ENCODE measurements around the gene MAP4K2.
"Not testable (repeated sequence)": the region's sequence is repeated elsewhere in the genome, so short reads cannot be mapped to it uniquely, and the experiment has no call there.

The MAP4K2 gene

DNA sequence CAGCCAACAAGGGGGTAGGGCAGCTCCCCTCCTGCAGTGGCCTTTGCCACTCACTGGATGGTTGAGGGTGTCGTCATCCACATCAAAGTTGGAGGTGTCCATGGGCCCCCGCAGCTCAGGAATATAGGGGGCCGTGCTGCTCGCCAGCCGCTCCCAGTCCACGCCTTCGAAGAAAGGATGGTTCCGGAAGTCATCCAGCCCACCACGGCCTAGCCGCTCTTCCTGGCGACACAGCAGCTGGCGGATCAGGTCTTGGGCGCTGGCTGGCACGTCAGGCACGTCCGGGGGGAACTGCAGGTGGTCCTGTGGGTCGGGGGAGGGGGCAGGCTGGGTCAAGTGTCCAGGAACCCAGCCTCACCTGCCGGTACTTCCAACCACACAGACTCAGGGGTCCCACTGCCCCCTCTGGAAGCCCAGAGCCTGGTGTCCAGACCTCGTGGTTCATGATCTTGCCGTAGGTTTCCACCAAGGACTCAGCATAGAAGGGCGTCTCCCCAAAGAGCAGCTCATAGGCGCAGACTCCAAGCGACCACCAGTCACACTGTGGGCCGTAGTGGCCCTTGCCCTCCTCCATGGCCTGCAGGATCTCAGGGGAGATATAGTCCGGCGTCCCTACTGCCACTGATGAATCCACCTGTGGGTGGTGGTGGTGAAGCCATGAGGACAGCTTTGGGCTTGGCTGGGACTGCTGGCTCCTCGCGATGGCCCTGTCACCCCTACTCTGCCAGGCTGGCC lies 35.8 kb upstream of the MAP4K2 start:
- DNase-seq = no peak

DNA sequence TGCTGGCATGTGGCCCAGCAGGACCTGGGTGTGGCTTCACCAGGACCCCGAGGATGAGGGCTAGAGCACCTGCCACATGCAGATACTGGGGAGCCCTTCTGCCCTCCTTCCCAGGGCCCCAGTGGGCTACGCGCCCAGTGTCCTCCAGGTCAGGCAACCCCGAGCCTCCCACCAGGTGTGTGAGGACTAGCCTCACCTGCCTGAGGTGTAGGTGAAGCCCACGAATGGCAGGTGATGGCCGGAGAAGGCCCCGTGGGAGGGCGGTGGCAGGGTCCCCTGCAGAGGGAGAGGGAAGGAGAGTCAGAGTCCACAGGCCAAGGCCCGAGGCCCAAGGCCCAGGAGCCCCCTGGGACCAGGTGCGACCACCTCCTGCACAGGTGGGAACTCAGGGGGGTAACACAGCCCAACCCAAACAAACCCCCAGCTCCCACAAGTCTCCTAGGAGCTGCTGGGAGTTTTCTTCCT lies 34.9 kb upstream of the MAP4K2 start:
- DNase-seq = no peak

DNA sequence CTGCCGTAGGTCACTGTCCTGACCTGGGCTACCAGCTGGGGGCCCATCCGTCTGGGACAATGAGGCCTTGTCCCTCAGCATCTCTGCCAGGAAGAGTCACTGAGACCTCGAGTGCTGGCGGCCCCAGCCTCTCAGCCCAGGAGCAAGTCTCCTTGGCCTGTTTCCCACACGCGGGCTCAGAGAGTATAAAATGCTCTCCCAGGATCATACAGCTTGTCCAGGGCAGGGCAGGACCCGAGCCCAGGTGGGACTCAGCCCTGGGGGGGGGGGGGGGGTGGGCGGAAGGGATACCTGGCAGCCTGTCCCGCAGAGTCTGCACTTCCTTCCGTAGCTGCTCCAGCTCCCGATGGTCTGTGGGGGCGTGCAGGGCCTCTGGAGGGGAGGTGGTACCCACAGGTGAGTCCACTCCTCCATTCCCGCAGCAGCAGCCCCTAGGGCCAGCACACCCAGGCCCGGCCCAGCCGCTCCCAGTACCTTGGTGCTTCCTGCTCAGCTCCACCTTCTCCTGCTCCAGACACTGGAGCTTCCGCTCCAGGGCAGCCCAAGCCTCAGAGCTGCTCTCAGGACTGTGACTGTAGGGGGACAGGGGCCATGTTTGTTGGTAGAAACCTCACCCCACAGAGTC lies 33.5 kb upstream of the MAP4K2 start:
- no peak for DNase-seq

DNA sequence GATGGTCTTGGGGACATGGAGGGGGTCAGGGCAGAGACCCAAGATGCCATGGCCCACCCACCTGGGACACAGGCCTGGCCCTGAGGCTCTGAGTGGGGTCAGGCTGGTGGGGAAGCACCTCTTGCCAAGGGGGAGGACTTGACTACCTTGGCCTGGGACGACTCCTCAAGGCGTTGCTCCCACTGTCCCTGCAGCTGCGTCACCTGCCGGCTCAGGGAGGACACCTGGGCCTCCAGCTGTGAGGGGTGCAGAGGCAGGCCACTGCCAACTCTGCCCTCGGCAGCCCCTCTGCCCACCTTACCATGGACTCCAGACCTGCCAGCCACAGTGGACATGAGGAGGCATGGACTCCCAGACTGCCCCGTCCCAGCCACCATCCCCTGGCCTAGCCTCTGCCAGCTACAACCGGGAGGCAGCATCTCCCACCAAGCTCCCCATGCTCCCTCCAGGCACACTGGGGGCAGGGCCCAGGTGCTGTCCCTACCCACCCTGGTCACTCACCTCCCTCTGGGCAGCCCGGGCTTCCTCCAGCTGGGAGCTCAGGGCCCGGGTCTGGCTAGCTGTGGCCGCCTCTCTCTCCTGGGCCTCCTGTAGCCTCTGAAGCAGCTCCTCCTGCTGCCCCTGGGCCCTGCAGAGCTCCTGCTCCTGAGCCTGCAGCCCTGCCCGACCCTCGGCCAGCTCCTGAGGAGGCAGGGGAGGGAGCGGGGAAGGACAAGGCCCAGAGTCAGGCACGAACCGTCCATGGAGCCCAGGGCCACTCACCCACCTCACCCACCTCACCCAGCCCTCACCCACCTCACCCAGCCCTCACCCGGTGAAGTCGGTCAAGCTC lies 32.8 kb upstream of the MAP4K2 start:
- no peak for DNase-seq

DNA sequence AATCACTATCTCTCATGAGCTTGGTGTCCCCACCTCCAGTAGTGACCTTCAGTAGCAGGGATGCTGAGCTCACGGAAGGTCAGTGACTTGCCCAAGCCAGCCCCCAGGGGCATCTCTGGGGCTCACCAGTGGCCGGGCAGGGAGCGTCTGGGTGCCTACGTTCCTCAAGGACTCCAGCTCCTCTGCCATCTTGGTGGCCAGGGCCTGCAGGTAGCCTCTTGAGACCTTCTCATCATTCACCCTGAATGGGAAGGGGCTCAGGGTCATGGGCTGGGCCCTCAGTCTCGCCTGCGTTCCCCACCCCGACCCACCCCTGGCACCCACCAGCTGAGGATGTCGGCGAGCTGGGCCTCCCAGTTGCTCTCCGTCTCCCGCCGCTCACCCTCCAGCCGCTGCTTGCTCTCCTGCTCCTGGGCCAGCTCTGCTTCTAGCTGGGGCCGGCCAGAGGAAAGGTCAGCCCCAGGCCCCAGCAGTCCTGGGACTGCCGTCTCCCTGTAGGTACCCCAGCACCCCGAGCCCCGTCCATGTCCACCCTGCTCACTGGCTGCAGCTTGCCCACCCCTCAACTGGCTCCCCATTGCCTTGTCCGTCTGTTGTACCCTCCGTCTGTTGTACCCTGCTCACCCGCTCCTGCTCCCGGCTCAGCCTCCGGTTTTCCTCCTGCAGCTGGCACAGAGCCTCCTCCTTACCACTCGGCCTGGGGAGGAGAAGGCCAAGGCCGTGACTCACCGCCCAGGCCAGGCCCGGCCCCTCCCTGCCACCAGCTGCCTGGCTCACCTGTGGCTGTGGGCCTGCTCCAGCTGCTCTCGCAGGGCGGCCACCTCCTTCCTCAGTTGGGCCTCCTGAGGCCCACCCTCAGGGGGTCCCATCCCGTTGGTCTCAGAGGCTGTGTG lies 32.0 kb upstream of the MAP4K2 start:
- no peak for DNase-seq

DNA sequence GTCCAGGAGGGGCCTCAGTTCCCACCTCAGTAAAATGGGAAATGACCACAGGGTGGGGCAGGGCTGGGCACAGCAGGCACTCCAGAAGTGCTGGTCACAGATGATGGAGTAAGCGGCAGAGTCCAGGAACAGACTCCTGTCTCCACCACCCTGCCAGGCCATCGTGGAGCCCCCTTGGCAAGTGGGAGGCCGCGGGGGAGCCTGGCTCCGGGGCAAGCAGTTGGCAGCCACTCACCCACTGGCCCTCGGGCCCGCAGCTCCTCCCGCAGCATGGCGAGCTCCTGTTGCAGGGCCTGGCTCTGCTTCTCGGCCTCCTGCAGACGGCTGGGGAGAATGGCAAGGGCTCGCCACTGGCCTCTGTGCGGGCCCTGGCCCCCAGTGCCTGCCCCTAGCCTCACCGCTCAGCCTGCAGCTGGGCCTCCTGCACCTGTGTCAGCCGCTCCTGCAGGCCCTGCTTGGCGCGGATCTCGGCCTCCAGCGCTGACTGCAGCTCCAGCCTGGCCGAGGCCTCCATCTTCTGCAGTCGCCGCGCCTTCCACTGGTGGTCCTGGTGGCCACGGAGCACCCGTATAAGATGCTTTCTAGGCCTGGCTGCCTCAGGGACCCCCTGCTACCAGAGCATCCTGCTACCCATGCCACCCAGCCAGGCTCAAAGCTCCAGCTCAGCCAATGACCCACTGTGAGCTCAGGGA lies 31.2 kb upstream of the MAP4K2 start:
- no peak for DNase-seq

DNA sequence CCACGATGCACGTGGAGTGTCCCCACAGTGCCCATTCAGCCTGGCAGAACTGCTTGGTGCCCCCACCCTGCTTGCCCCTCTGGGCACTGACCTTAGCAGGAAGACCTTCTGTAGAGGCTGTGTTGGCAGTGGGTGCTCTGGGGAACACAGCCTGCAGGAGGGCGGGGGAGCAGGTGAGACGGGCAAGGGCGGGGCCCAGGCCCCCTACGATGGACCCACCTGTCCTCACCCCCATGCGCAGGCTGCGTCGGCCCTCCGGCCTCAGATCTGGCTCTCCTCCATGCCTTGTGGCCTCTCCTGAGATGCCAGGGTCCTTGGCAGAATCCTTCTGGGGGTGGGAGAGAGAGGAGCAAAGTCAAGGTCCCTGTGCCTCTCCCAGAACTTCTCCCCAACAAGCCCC lies 30.5 kb upstream of the MAP4K2 start:
- DNase-seq = no peak

DNA sequence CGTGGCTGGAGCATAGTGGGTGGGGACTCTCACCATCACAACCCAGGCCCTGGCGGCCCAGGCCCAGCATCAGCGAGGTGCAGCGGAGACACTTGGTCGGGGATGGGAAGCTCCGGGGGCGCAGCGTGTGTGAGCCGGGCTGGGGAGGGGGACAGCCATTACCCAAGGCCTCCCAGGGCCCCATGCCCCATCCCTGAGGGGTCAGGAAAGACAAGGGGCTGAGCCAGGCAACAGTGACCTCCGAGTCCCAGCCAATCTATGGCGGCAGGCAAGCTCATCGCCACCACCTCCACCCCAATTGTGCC lies 30.1 kb upstream of the MAP4K2 start:
- no peak for DNase-seq

DNA sequence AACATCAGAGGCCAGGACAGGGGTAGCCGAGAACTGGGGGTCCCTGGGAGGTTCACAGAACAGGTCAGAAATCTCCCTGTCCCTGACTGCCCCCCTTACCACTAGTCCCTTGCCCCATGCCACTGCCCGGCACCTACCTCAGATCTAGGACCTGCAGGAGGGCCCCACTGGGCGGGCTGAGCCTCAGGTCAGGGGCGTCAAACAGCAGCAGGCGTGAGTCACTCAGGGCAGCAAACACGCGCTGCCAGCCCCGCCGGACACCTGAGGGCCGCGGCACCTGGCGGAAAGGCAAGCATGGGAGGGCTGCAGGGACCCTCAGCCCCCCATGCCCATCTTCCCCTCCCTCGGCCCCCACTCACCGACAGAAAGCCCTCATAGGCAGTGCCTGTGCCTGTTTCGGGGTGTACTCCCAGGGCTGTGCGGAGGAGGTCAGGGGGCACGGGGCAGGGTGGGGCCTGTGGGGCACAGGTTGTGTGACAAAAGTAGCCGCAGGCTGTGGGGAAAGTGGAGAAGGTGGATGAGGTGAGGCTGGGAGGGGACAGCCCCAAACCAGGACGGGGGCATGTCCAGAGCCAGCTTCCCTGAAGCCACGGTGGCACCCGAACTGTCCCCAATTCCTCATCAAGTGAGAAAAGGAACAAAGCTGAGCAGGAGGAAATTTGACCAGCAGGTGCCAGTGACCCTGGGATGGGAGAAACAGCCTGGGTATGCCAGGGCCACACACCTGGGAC lies 29.6 kb upstream of the MAP4K2 start:
- DNase-seq = no peak

DNA sequence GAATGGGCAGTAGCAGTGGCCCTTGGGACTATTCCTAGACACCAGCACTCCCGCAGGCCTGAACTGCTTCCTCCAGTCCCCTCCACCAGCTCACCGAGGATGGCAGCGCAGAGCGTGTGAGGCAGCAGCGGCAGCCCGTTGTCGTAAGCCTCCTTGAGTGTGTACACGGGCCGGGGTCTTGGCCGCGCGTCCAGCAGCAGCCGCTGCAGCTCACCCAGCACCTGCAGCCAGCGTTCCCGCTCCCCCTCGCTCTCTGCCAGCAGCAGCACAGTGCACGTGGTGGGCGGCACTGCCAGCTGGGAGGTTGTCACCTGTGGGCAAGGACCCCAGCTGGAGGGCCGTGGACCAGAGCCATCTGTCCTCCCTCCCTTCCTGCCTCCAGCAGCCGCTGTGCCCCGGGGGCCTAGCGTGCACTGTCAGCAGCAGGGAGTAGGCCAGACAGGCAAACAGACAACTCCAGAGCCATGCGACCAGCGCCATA lies 28.4 kb upstream of the MAP4K2 start:
- no peak for DNase-seq

DNA sequence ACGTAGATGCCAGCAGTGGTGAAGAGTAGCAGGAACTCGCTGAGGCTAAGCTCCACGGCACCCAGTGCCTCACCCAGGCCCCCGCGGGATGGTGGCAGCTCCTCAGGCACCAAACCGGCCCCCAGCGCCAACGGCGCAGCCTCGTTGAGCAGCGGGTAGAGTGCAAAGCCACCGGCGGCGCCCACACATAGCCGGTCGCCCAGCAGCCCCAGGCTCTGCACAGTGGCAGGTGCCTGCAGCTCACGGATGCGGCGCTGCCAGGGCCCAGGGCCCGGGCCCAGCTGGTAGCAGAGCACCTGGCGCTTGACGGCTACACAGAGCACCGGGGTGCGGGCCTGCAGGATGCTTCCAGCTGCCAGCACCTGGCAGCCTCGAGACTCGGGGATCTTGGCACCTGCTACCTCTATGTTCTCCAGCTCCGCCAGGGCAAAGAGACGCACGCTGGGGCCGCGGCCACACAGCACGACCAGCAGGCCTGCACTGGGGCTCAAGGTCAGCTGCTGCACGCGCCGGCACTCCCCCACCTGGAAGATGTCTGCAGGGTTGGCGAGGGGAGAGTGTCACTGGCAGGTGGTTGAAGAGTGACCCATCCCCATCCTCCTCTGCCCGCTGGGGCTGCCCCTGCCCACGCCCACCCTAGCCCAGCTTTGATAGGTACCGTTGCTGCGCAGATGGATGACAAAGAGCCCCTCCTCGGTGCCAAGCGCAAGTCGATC lies 26.7 kb upstream of the MAP4K2 start:
- no peak for DNase-seq

DNA sequence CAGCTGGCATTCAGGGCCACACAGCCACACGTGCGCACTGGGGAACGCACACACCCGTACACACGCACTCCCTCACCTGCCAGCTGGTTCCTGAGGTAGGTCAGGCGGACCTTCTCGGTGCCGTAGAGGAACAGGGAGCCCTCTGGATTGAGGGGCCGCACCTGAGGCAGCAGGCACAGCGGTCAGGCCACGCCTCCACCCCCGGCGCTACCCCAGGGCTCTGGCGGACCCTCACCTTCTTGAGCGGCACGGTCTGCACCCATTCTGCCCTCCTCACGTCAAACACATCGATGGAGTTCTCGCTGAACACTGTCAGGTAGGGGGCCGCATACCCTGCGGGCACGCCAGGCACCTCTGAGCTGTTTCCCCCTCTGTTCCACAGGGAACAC lies 24.4 kb upstream of the MAP4K2 start:
- no peak for DNase-seq

DNA sequence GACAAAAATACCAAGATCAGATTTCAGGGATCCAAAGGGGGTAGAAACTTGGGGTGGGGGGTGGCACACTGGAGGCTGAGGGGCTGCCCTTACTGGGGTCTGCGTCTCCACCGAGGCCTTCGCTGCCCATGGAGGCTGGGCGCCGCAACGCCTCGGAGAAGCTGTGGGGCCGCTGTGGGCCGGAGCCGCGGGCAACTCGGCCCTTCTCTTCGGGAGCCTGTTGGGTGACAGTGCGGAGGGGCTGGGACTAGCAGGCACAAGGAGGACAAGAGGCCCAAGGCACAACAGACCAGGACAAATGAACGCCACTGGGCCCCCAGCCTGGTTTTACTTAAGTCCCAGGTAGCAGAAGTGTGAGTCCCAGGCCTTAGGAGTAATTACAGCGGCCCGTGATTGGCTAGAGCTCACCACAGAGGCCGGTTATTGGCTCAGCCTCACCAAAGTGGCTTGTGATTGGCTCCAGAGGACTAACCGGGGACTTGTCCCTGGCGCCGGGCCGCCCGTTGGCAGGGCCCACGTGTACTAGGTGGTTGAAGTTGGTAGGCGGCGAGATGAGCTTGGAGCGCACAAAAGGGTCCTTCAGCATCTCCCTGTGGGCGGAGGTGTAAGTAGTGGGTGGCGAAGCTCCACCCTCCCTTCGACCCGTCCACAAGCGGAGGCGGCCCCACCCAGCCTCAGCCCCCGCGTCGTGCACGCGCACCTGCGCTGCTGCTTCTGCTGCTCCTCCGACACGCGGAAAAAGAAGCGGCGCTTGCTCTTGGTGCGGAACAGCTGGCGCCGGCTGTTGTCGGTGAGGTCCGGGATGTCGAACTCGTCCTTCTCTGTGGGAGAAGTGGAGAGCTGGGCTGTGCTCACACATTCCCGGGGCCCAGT lies 23.8 kb upstream of the MAP4K2 start:
- DNase-seq = no peak

DNA sequence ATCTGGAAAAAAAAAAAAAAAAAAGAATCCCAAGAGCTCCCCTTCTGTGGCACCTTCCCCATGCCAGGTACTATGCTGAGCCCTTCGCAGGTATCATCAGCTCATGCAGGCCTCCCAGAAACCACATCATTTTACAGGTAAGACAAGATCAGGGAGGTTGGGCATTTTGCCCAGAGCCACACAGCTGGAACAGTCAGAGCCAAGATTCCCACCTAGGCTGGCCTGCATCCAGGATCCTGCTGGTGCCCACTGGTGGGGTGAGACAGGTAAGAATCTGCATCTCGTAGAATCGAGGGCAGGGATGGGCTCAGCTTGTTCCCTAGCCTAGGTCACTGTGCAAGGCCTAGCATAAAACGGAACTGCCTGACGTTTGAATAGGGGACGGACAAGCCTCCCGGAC lies 23.0 kb upstream of the MAP4K2 start:
- no peak for DNase-seq

DNA sequence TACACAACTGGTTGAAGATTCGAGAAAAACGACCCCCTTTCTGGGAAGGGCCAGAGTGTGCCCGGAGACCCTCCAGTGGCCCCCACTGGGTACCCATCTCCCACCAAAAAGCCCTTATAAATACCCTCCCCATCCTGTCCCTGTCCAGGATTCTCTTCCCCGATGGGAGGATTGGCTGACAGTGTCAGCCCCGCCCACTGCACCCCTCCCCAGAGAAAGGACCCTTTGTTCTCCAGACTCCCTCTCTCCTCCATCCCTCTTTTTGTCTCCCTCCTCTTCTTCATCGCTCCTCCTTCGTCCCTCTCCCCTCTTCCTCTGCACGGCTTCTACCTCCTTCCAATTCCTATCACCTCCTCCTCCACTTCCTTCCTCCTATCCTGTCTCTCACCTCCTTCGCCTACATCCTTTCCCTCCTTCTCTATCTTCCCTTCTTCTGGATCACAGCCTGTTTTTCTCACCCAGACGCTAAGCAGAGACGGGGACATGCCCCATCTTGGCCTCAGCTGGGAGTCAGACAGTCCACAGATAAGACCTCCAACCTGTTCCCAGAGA lies 20.6 kb upstream of the MAP4K2 start:
- peak in 2 of 51 donors; percentile 7 to 30 for DNase-seq

DNA sequence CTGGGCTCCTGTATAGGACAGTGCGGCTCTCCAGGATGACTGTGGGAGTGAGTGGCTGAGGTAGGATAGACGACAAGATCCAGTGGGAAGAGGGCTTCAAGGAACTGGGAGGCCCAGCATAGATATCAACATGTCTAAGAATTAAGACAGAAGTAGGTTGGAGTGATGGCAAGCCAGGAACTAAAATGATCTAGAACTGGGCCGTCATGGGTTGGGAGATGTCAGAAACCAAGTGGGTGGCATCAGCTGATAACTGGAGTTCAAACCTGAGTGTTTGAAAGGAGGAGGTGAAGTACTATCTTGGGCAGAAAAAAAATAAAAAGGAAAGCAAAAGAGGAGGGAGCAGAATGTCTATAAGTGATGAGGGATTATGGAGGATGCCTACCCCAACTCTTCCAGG lies 14.5 kb upstream of the MAP4K2 start:
- DNase-seq = no peak

DNA sequence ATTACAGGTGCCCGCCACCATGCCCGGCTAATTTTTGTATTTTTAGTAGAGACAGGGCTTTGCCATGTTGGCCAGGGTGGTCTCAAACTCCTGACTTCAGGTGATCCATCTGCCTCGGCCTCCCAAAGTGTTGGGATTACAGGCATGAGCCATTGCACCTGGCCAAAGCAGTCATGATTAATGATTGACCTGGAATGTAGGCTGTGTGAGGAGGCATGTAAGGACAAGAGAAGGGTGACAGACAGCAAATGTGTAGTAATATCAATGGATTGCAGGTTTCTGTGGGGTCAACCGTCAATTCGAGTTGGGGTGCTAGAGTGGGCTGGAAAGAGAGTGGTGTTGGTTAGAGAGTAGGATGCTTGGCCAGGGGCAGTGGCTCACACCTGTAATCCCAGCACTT lies 12.4 kb upstream of the MAP4K2 start:
- not testable (repeated sequence) for DNase-seq

DNA sequence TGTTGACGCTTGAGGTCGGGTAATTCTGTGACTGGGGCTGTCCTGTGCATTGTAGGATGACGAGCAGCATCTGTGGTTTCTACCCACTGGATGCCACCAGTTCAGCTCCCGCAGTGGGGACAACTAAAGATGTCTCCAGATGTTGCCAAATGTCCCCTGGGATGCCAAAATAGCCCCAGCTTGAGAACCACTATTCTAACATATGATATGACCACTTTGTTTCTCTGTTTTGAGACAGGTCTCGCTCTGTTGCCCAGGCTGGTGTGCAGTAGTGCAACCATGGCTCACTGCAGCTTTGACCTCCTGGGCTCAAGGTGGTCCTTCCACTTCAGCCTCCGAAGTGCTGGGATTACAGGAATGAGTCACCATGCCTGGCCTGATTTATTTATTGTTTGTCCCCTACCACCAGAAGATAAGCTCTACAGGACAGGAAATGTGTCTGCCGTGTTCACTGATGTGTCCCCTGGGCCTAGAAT lies 11.7 kb upstream of the MAP4K2 start:
- no peak for DNase-seq

Data from hypothalamus (tissue), 51 donors.